ENCODE results near the gene SLCO2A1.
A peak's percentile ranks its signal among the peaks of the same experiment; 100 is the strongest.

Gene SLCO2A1

GRCh38 chr3:133973249-133973980 lies 56.3 kb downstream of the SLCO2A1 start:
- no peak for DNase-seq

- DNase-seq: no peak
Observed at GRCh38 chr3:133972156-133972555, 57.6 kb downstream of the SLCO2A1 start.

DNA sequence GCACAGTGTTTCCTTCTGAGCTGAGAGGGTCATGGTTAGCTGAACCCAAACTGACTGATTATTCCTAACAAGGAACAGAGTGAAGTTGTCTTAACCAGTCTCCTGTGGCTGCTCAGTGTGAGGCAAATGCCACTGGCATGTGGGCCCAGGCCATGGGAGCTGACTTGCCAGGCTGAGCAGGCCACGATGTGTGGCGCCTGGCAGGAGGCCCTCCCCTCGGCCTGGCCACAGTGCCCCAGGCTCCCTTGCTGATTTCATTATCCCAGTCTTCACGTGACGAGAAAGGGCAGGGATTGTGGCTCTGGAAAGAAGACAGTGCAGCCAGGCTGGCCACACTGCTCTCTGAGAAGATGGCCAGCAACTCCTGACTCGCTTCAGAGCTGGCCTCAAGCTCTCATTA lies 58.8 kb downstream of the SLCO2A1 start:
- DNase-seq: no peak

DNA sequence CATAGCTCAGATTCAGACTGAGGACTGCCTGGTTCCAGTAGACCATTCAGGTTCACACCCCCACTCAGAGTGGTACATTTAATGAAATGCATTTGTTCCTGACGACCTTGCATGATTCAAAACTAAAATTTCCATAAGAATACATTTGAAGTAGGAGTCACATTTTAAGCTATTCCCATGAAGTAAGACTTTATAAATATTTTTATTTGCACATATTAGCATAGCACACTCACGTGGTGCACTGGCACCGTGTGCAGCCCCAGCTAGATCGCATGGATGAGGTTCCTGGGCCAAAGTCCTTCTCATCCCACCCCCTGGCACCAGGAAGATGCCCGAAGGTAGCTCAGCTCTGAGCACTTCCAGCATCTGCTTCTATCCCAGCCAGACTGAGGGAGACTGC lies 59.4 kb downstream of the SLCO2A1 start:
- no peak for DNase-seq

GRCh38 chr3:133967992-133968892 lies 61.5 kb downstream of the SLCO2A1 start:
- DNase-seq: no peak

GRCh38 chr3:133966954-133967353 lies 62.8 kb downstream of the SLCO2A1 start:
- DNase-seq: no peak

DNA sequence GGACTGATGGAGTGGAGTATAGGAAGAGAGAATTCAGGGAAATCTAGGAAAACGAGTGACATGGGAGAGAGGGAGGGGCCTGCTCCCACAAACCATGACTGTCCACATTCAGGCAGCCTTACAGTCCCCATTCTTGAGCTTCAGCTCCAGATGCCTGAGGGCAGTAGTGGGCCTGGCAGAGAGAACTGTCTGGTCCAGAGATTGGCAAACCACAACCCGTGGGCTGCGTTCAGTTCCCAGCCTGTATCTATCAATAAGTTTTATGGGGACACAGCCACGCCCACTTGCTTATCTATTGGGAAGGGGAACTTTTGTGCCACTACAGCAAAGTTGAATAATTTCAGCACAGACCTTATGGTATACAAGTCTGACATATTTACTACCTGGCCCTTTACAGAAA lies 63.8 kb downstream of the SLCO2A1 start:
- no peak for DNase-seq

- DNase-seq: peak; percentile 32
Observed at GRCh38 chr3:133965013-133965570, 64.6 kb downstream of the SLCO2A1 start.

- peak; percentile 65 for DNase-seq
Observed at GRCh38 chr3:133964547-133964946, 65.2 kb downstream of the SLCO2A1 start.

DNA sequence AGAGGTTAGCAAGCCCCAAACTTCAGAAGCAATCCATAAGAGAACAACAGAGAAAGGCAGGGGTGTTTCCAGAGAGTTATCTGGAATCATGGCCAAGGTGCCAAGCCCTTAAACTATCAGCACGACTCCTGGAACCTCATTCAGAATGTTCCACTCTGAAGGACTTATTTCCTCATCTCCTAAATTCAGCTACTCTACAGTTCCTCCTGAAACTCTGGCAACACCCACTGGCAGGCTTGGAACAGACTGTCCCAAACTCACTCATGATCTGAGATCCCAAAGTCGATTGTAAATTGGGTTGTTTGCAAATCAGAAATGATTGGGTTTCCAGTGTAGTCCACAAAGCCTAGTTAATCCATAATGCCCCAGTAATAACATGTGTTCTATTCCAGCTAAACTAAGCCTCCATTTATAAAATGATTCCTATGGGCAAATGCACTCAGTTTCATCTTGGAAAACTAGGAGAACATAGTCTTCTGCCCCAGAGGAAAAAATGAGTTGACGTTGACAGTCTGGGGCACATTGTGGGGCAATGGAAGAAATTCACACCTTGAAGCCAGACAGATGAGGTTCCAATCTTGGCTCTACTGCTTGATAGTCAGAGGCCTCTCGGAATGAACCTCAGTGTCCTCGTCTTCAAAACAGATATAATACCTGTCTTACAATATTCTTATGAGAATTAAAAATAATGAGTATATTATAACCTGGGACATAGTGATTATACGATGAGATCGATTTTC lies 65.9 kb downstream of the SLCO2A1 start:
- no peak for DNase-seq

DNA sequence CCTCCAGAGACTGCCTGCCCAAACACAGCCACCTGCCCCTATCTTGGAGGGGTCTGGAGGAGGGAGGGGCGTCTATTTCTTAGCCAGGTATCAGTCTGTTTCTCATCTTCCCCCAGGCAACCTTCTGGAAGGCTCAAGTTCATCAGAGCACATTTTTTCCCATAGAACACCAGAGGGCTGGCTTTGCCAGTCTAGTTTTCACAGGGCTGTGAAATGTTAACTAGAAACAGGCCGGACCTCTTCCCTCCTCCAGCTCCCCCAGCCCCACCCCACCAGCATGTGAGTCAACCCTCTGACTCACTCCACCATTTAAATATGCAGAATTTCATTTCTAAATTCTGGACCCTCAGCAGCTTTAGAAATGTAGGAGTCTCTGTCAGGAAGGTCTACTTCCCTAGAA lies 66.9 kb downstream of the SLCO2A1 start:
- no peak for DNase-seq

GRCh38 chr3:133958071-133958805 lies 71.5 kb downstream of the SLCO2A1 start:
- DNase-seq: no peak

- DNase-seq: no peak
Observed at GRCh38 chr3:133956982-133957381, 72.7 kb downstream of the SLCO2A1 start.

DNA sequence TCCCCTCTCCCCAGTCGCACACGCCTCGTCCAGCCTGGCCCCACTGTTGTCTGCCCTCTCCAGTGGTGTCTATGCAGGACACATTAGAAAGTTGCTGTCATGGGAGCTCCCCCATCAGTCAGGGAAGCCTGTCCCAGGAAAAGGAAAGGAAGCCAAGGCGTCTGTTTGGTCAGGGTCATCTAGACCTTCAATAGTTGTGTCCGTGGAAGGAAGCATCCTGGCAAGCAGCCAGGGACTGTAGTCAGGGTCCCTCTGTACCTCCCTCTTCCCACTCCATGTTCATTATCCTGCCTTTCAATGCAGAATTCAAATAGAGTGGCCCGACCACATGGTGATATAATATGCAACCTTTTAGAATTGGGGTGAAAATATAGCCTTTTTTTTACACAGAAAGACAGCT lies 73.4 kb downstream of the SLCO2A1 start:
- DNase-seq: no peak

GRCh38 chr3:133955892-133956291 lies 73.8 kb downstream of the SLCO2A1 start:
- no peak for DNase-seq

DNA sequence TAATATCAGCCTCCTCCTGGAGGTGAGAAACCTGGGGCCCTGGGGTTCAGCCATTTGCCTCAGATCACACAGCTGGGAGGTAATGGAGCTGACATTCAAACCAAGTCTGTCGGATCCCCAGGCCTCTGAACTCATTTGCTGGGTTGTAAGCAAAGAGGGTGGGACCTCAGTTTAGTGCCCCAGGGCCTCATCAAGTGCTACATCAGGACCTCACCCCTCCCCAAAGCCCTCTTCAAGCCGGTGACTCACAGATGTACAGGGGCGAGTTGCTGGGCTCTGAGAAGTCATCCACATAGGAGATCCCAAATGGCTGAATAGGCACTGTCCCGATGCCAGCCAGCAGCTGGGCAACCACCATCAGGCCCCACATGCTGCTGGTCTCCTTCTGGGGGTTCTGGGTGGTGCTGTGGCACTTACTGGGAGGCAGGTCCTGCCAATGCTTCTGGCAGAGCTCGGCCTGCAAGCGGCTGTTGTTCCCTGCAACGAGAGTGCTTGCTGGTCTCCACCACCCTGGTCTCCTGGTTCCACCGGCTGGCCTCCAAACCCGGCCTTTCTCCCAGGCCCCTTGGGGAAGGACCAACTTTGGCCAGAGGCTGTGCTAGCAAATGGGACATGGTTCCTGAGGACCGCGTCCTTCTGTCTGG lies 74.9 kb downstream of the SLCO2A1 start:
- DNase-seq: no peak

- no peak for DNase-seq
Observed at GRCh38 chr3:133953297-133953696, 76.4 kb downstream of the SLCO2A1 start.

- no peak for DNase-seq
Observed at GRCh38 chr3:133949438-133949837, 80.3 kb downstream of the SLCO2A1 start.

GRCh38 chr3:133948996-133949395 lies 80.7 kb downstream of the SLCO2A1 start:
- DNase-seq: no peak

- no peak for DNase-seq
Observed at GRCh38 chr3:133948131-133948810, 81.5 kb downstream of the SLCO2A1 start.

DNA sequence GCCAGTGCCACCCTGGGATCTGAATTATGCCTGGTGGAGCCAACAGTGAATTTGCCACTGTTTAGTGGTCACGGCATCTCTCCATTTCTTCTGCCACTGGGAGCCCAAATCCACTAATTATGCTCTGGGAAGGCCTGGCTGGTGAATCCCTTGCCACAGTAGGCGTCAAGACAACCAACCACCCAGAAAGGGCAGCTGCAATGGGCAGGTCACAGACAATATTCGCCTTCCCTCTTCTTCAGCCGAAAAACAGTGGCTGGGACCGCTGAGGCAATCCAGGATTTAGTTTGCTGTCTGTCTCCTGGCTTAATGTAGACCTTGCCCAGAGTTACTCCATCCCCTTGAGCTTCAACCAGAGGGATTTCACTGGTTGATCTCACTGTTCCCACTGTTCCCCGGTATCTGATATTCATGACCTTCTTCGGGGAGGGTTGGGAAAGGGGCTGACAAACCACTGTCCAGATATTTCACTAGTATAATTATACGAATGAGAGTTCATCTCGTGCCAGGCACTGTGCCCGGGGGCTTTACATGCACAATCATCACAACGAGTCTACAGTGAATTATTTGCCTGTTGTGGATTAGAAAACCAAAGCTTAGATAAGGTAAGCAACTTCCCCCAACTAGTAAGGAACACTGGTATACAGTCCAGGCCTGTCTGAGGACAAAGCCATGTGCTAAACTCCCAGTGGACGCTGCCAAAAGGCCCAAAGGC lies 84.2 kb downstream of the SLCO2A1 start:
- DNase-seq: no peak
